ENCODE results near the gene TAGLN3.
A peak's percentile ranks its signal among the peaks of the same experiment; 100 is the strongest.

TAGLN3 gene

DNA sequence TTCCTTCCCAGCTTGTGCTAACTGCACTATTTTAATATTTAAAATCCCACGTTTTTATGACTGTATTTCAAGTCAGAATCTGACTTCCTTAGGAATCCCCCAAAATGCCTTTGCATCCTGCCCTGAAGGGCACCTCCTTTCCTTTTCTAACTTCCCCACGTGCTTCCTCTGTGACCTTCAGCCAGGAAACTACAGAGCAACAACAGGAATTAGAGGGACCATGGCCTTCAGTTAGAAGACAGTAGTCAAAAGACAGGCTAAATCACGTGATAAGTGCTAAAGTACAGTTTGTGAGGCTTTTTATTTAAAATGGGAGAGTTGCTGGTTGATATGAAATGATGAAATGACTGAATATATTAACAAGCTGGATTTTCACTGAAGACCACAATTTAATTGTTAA lies 31.7 kb upstream of the TAGLN3 start:
- TF ChIP-seq, protein P1, sequence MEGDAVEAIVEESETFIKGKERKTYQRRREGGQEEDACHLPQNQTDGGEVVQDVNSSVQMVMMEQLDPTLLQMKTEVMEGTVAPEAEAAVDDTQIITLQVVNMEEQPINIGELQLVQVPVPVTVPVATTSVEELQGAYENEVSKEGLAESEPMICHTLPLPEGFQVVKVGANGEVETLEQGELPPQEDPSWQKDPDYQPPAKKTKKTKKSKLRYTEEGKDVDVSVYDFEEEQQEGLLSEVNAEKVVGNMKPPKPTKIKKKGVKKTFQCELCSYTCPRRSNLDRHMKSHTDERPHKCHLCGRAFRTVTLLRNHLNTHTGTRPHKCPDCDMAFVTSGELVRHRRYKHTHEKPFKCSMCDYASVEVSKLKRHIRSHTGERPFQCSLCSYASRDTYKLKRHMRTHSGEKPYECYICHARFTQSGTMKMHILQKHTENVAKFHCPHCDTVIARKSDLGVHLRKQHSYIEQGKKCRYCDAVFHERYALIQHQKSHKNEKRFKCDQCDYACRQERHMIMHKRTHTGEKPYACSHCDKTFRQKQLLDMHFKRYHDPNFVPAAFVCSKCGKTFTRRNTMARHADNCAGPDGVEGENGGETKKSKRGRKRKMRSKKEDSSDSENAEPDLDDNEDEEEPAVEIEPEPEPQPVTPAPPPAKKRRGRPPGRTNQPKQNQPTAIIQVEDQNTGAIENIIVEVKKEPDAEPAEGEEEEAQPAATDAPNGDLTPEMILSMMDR (IDR thresholded peaks at IDR 0.05; ENCODE audit: low read depth, low read length, missing control alignments) = no peak
- no peak for DNase-seq (ENCODE audit: extremely low read depth, low read depth)
- no peak overlapping the region for H3K4me3 ChIP-seq (replicated peaks; ENCODE audit: low read depth, low read length)

DNA sequence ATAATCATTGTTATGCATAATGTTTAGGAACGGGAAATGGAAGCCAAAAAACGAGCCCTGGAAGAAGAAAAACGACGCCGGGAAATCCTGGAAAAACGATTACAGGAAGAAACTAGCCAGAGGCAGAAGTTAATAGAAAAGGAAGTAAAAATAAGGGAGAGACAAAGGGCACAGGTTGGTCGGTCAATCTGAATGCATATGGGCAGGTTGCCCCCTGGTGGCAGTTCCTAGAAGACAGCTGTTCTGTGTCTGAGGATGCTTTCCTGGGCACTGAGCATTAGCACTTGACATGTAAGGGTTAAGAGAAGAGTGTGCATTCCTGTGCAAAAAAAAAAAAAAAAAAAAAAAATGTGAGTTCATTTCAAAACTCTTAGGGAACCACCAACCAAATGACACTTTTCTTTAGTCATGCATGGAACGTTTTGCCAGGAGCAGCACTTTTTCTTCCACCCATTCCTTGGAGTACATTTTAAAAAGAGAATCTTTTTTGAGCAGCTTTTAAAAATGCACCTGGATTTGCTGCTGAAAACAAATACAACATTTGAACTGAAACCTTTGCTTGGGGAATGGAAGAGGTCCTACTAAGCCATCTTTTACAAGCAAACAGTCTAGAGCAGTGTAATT lies 31.0 kb upstream of the TAGLN3 start:
- TF ChIP-seq, protein P1 (IDR thresholded peaks at IDR 0.05; ENCODE audit: low read depth, low read length, missing control alignments) = peak; percentile 87
- peak; percentile 79 for DNase-seq (ENCODE audit: extremely low read depth, low read depth)
- H3K4me3 ChIP-seq (replicated peaks; ENCODE audit: low read depth, low read length) = no peak overlapping the region

DNA sequence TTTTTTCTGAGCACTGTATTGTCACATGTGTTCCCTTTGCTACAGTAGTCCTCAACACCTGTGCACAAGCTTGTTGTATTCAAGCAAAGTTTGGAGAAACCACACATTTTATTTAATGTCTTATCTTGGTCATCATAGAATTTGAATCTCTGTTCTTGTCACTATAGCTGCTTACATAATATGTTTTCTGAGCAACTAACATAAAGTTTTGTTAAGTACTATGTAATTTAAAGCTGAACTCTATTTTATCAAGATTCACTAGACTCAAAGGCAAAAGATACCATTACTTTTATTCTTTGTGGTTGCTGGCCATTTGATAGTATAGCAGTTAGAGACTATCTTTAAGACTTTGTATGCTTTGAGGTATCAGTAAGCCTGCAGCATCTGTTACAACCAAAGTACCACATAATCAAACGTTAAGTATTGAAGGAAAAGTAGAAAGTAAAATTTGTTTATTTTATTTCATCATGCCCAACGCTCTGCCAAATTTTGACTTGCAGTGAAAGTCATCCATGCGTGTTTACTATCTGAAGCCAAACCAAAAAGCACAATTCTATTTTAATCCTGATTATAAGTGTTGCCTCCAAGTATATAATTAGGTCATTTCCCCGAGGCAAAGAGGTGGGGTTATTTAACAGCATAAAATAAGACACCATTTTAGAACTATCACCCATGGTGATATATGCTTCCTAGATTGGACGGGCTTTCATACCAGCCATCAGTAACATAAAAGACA lies 30.2 kb upstream of the TAGLN3 start:
- no peak overlapping the region for H3K4me3 ChIP-seq (replicated peaks; ENCODE audit: low read depth, low read length)
- DNase-seq (ENCODE audit: extremely low read depth, low read depth) = no peak
- TF ChIP-seq, protein P1 (IDR thresholded peaks at IDR 0.05; ENCODE audit: low read depth, low read length, missing control alignments) = no peak

DNA sequence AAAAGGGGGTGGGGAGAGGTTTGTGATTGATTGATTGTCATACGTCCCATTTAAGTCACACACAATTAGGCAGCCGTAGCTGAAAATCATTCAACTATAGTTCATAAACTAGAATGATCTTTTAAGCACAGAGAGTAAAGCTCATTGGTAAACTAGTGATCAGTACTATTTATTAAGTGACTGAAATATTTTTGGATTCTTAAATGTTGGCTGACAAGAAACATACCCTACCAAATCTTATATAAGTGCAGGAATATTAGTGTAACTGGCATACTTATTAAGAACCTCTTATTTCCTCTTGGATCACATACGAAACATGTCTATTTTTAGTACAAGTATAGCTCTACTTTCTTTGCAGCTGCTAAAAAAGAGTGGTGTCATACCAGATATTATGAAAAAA lies 28.3 kb upstream of the TAGLN3 start:
- no peak for DNase-seq (ENCODE audit: extremely low read depth, low read depth)
- TF ChIP-seq, protein P1 (IDR thresholded peaks at IDR 0.05; ENCODE audit: low read depth, low read length, missing control alignments) = no peak
- no peak overlapping the region for H3K4me3 ChIP-seq (replicated peaks; ENCODE audit: low read depth, low read length)

DNA sequence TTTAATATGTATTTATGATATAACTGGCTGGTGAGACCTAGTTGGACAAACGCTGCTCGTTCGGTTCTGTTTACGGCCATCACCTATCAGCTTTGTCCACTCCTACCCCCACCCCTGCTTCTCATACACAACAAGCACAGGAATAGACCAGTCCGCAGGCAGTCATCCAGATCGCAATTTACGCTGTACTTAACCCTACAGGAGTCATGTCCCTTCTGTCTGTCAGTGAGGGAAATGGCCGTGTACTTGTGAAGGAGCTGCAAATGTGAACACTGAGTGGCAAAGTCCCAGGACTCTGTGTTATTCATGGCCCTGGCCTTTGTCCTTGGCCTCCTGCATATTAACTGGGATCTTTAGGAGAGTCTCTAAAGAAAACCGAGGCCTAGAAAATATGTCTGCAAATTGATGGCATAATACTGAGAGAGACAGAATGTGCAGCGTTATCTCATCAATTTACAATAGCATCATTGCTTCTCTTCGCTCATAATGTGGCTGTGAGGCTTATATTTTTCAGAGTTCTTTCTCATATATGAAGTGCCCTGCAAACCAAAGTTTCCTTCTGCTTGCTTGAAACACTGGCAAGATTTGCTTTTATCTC lies 27.1 kb upstream of the TAGLN3 start:
- DNase-seq (ENCODE audit: extremely low read depth, low read depth) = no peak
- TF ChIP-seq, protein P1 (IDR thresholded peaks at IDR 0.05; ENCODE audit: low read depth, low read length, missing control alignments) = no peak
- H3K4me3 ChIP-seq (replicated peaks; ENCODE audit: low read depth, low read length) = no peak overlapping the region

DNA sequence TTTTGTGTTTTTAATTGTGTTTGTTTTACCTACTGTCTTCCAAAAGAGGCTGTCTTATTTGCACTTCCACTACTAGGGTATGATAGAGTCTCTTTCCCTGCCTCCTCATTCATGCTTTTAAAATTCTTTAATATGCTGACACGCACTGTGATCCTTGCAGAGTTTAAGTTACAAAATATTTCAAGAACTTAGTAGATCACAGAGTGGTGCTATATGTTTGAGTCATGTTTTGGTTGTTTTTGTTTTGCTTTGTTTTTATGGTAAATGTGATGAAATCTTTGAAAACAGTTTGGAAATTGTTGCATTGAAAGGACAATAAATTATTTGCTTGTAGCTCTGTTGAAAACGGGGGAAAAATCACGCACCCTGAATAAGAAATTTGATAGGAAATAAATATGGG lies 25.8 kb upstream of the TAGLN3 start:
- no peak for DNase-seq (ENCODE audit: extremely low read depth, low read depth)
- TF ChIP-seq, protein P1 (IDR thresholded peaks at IDR 0.05; ENCODE audit: low read depth, low read length, missing control alignments) = no peak
- no peak overlapping the region for H3K4me3 ChIP-seq (replicated peaks; ENCODE audit: low read depth, low read length)

Data from HFF-Myc (cell line).